LNCaP clone FGC (cell line): Measurements from ENCODE around the gene DICER1.

Experiments
- DNase-seq: peaks from one replicate; pipeline ENCODE4 v3.0.0-alpha.2; 2011; ENCODE audit warnings: low read depth
- H3K4me3 ChIP-seq: 2 replicates; pipeline ENCODE4 v1.5.1; 2011; ENCODE audit warnings: mild to moderate bottlenecking, low read depth, low read length, control low read depth
- CTCF ChIP-seq: IDR thresholded peaks from 2 replicates; pipeline ENCODE4 v1.5.1; 2012; ENCODE audit warnings: mild to moderate bottlenecking; ENCODE audit not compliant: control insufficient read depth, insufficient read depth; ENCODE audit errors: extremely low read depth

Gene DICER1

DNA sequence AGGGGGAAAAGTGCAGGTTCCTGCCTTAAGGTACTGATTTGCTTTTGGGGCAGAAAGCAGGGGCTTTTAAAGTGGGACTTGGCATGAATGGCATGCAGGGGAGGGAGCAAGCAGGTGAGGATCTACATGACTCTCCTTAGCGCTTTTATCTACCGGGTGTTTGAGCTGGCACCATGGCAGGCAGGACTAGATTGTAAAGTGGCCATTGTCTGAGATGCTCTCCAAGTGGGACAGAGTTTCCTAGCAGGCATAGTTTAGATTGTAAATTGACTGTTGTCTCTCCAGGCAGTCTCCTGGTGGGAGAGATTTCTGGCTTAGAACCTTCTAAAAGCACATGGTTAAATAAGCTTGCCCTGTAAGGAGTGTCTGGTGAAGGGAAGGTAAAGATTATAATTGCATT is 5.3 kb upstream of the DICER1 start:
- no peak overlapping the region for H3K4me3 ChIP-seq
- DNase-seq, result no peak
- no peak for TF ChIP-seq CTCF

GRCh38 chr14:95157048-95157326 is 342 bp downstream of the DICER1 start:
- TF ChIP-seq CTCF, result no peak
- DNase-seq, result no peak
- peak overlapping the region; percentile 77 for H3K4me3 ChIP-seq

DNA sequence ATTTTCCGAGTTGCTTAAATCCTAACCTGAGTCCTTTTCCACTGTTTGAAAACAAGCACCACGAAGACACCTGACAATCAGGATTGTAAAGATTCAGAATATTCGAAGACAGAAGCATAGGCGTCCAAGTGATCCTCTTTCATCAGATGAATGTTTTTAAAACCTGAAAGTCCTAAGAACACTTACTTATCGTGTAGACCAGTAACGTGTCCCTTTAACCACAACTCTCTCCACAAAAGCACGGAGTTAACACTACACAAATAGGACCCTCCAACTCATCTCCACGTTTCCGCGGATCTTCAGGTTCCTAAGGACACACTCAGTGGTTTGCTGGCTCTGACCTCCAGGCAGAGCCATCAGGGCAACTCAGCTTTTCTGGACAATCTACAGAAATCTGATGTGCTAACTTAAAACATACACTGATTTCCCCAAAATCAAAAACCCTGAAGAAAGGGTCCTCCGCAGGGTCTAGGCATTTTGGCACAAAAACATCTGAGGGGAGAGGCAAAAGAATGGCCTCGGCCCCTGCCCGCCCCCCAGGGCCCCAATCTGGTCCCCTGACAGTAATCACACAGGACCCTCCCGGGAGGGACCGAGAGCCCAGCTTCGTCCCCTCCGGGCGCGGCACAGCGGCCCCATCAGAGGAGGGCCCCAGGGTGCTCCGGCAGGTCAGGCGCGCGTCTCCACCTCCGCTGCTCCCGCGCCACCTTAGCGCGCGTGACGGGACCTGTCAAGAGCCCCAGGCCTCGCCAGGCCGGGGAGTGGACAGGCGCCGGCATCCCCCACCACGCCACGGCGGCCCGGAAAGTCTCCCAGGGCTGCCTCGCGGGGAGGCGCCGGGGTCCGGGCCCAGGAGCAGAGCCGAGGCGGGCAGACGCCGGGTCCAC is 925 bp downstream of the DICER1 start:
- no peak for DNase-seq
- H3K4me3 ChIP-seq, result peak overlapping the region; percentile 77
- no peak for TF ChIP-seq CTCF

DNA sequence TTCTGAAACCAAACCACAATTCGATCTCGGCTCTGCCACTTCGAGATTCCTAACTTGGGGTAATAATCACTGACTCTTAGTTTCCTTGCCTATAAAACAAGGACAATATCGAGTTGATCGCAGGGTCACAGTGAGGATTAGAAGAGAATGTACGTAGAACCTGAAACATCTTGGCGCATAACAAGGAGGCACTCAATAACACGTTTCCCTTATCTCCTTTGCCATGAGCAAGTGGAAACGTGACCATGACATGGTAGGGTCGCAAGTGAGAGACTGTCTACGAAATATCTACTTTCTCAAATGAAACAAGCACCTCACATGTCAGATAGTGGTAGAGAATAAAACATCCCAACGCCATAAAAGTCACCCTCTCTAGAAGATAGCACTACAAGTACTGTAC is 2.3 kb downstream of the DICER1 start:
- TF ChIP-seq CTCF, result no peak
- H3K4me3 ChIP-seq, result peak overlapping the region; percentile 77; the same call in 1 of the 2 replicates

GRCh38 chr14:95153866-95154265 is 3.5 kb downstream of the DICER1 start:
- peak; percentile 54 for DNase-seq
- TF ChIP-seq CTCF, result no peak
- peak overlapping the region; percentile 3 for H3K4me3 ChIP-seq

More for the DNA sequence above, 2.3 kb downstream of the DICER1 start:
- DNase-seq, result no peak

GRCh38 chr14:95151561-95151960 is 5.8 kb downstream of the DICER1 start:
- TF ChIP-seq CTCF, result no peak
- DNase-seq, result no peak
- H3K4me3 ChIP-seq, result no peak overlapping the region

DNA sequence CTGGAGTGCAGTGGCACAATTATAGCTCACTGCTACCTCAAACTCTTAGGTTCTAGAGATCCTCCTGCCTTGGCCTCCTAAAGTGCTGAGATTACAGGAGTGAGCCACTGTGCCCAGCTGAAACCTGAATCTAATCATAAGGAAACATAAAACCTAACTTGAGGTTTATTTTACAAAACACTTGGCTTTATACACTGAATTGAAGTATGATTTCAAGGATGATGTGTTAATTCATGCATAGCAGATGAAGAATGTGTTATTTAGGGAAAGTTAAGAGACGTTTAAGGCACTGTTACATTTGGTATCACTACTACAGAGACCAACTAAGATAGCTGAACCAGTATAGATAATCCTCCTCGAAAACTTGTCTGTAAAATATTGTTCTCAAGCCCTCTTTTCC is 6.4 kb downstream of the DICER1 start:
- DNase-seq, result no peak
- no peak overlapping the region for H3K4me3 ChIP-seq
- no peak for TF ChIP-seq CTCF
